ENCODE results near the gene TMEM14C. TPM values are rescaled to one million over a fixed set of nuclear protein-coding genes. Genes with fewer than 3 reads are reported as not detected.

The TMEM14C gene
- total RNA-seq, 2 donors from 2014 or later, result 123 to 133 TPM

DNA sequence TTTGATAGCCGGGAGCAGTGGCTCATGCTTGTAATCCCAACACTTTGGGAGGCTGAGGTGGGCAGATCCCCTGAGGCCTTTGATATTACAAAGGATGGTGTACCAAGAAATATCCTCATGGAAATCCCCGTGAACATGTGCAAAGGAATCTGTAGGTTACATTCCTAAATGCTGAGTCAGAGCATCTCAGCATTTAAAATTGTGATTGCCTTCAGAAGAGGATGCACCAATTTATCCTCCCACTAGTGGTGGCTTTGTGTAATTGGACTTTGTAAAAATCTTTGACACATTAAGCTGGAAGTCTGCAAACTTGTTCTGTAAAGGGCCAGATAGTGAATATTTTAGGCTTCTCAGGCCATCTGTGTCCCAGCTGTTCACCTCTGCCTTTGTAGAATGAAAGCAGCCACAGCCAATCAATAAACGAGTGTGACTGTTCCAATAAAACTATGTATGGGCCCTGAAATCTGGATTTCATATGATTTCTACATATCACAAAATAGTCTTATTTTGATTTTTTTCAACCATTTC is 36.5 kb downstream of the TMEM14C start:
- peak overlapping the region in 1 of 2 donors; percentile 3 for H3K27ac ChIP-seq
- peaks cover 0 to 10% of the 10 kb centered on the region in 2 donors for H3K4me1 ChIP-seq
- H3K36me3 ChIP-seq, result peaks cover 35% of the 10 kb centered on the region
- no peak overlapping the region for H3K4me3 ChIP-seq
- TF ChIP-seq, protein P1, sequence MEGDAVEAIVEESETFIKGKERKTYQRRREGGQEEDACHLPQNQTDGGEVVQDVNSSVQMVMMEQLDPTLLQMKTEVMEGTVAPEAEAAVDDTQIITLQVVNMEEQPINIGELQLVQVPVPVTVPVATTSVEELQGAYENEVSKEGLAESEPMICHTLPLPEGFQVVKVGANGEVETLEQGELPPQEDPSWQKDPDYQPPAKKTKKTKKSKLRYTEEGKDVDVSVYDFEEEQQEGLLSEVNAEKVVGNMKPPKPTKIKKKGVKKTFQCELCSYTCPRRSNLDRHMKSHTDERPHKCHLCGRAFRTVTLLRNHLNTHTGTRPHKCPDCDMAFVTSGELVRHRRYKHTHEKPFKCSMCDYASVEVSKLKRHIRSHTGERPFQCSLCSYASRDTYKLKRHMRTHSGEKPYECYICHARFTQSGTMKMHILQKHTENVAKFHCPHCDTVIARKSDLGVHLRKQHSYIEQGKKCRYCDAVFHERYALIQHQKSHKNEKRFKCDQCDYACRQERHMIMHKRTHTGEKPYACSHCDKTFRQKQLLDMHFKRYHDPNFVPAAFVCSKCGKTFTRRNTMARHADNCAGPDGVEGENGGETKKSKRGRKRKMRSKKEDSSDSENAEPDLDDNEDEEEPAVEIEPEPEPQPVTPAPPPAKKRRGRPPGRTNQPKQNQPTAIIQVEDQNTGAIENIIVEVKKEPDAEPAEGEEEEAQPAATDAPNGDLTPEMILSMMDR (IDR thresholded peaks at IDR 0.05), result peak in 1 of 2 donors; percentile 59
- H3K9me3 ChIP-seq, result no peaks in the 10 kb centered on the region
- no peaks in the 10 kb centered on the region for H3K27me3 ChIP-seq
- DNase-seq (ENCODE audit: low spot score), result no peak

DNA sequence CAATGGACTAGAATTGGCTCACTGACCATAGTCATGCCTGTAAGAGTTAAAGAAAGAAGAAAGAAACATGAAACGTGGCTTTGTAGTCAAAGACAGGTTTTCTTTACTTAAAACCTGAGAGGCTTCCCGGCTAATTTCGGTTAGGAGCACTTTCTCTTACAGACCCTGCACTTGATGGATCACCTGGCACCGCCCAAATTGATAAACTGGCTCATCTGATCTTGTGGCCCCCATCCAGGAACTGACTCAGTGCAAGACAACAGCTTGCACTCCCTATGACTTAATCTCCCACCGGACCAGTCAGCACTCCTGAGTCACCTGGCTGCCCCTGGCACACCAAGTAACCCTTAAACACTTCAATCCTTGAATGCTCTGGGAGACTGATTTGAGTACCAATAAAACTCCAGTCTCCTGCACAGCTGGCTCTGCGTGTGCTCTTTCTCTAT is 37.0 kb downstream of the TMEM14C start:
- Histone ChIP-seq H3K4me3 (no peak overlapping the region), H3K4me1 (peaks cover 0 to 10% of the 10 kb centered on the region in 2 donors), H3K36me3 (peaks cover 29% of the 10 kb centered on the region), H3K27ac (peak overlapping the region; percentile 3 to 8), H3K27me3 (no peaks in the 10 kb centered on the region), H3K9me3 (no peaks in the 10 kb centered on the region)
- TF ChIP-seq, protein P1 (IDR thresholded peaks at IDR 0.05), result no peak
- DNase-seq (ENCODE audit: low spot score), result no peak

DNA sequence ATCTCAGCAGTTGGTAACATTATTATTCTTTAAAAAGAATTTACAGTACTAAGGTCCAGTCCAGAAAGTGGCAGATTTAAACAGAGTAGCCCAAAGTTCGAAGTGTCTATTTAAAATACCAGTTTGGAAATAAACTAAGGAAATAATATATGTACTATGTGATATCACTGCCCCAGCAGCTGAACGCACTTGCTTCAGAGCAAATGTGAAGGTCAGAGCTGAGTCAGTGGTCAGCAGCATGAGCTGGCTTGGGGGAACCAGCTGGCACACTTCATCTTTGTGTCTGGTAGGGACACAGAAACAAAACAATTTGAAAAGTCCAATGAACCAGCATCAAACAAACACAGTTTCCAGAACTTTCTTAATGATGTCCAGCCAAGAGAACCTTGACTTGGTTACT is 40.1 kb downstream of the TMEM14C start:
- TF ChIP-seq, protein P1 (IDR thresholded peaks at IDR 0.05), result no peak
- H3K36me3 ChIP-seq, result no peaks in the 10 kb centered on the region
- no peak for DNase-seq (ENCODE audit: low spot score)

DNA sequence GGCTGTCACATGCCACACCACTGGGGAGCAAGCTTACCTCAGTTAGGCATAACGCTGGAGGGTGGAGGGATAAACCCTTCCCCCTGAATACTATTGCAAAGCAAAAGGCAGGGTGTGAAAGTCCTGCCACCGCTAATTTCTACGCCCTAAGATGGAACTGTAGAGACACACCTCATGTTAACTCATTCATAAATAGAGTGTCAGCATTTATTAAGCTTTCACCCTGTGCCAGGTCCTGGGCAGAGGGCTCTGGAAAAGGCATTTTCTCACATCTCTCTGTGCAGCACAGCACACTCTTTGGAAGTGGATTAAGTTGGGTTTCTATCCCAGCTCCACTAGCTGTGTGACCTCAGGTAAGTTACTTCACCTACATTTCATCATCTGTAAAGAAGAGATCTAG is 46.5 kb downstream of the TMEM14C start:
- no peaks in the 10 kb centered on the region for H3K4me1 ChIP-seq
- no peaks in the 10 kb centered on the region for H3K9me3 ChIP-seq
- TF ChIP-seq, protein P1 (IDR thresholded peaks at IDR 0.05), result no peak
- H3K4me3 ChIP-seq, result no peak overlapping the region
- no peaks in the 10 kb centered on the region for H3K36me3 ChIP-seq
- H3K27ac ChIP-seq, result no peak overlapping the region
- no peak for DNase-seq (ENCODE audit: low spot score)
- no peaks in the 10 kb centered on the region for H3K27me3 ChIP-seq

More for the DNA sequence above, 40.1 kb downstream of the TMEM14C start:
- H3K27ac ChIP-seq, result no peak overlapping the region
- H3K27me3 ChIP-seq, result no peaks in the 10 kb centered on the region
- no peak overlapping the region for H3K4me3 ChIP-seq
- H3K4me1 ChIP-seq, result peaks cover 0 to 10% of the 10 kb centered on the region in 2 donors
- H3K9me3 ChIP-seq, result no peaks in the 10 kb centered on the region

DNA sequence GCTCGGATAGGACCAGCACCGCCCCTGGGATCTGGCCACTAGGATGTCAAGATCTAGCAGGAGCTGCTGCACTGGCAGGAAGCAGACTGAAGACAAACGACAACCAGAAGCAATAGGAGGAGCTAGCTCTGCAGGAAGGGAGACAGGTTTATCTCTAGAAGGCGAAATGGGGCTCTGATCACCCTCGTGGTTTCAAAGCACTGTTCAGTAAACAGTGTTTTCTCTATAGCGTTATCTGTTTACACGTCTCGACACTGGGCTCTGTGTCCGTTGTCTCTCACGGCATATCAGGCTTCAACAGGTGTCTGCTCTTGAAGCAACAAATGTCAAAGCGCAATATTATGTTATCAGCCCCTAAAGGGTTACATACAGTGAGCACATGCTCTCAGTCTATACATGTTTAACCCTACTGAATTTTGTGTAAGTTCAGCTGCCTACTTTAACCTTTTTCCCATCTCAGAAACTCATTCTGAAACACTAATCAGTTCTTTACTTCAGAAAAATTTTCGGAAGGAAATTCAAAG is 48.6 kb downstream of the TMEM14C start:
- Histone ChIP-seq H3K27me3 (no peaks in the 10 kb centered on the region), H3K4me1 (no peaks in the 10 kb centered on the region), H3K9me3 (no peaks in the 10 kb centered on the region), H3K36me3 (peaks cover 10% of the 10 kb centered on the region), H3K4me3 (no peak overlapping the region), H3K27ac (no peak overlapping the region)
- TF ChIP-seq, protein P1 (IDR thresholded peaks at IDR 0.05), result no peak
- DNase-seq (ENCODE audit: low spot score), result no peak

DNA sequence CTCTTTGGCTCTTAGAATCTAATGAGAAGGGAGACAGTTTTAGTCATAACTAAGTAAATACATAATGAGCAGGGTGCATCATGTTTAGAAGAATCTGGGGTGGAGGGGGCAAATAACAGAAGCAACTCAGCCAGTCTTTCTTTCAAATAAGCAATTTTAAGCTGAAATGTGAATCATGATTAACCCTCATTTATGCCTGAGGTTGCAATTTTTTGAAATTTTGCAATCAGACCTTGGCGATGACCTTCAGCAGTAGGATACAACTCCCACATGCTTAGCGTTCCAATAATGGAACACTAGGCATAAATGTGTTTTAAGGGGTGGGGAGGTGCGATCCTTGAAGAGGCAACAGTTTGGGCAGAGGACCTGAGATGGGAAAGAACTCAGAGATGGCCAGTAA is 55.4 kb downstream of the TMEM14C start:
- H3K27ac ChIP-seq, result no peak overlapping the region
- peaks cover 10% of the 10 kb centered on the region for H3K36me3 ChIP-seq
- no peak for DNase-seq (ENCODE audit: low spot score)
- no peak overlapping the region for H3K4me3 ChIP-seq
- no peaks in the 10 kb centered on the region for H3K27me3 ChIP-seq
- TF ChIP-seq, protein P1 (IDR thresholded peaks at IDR 0.05), result no peak
- no peaks in the 10 kb centered on the region for H3K9me3 ChIP-seq
- no peaks in the 10 kb centered on the region for H3K4me1 ChIP-seq

Measured in right atrium auricular region (tissue), 2 donors.